ENCODE results near the gene TNFRSF12A.
"Not testable (repeated sequence)": the region's sequence is repeated elsewhere in the genome, so short reads cannot be mapped to it uniquely, and the experiment has no call there.

The TNFRSF12A gene

DNA sequence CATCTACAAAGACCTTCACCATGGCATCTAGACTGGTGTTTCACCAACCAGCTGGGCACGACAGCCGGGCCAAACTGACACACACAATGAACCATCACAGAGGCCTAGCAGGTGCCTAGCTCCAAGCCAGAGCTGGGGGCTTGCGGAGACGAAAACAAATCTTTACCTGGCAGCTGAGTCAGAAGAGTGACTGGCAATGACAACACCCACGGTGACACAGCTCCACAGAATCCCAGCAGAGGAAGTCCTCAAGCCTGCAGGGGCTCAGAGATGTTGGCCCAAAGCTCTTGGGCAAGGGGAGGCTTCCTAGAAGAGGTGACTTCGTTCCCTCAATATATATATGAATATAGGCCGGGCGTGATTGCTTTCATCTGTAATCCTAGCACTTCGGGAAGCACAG lies 31.3 kb downstream of the TNFRSF12A start:
- no peak for DNase-seq

DNA sequence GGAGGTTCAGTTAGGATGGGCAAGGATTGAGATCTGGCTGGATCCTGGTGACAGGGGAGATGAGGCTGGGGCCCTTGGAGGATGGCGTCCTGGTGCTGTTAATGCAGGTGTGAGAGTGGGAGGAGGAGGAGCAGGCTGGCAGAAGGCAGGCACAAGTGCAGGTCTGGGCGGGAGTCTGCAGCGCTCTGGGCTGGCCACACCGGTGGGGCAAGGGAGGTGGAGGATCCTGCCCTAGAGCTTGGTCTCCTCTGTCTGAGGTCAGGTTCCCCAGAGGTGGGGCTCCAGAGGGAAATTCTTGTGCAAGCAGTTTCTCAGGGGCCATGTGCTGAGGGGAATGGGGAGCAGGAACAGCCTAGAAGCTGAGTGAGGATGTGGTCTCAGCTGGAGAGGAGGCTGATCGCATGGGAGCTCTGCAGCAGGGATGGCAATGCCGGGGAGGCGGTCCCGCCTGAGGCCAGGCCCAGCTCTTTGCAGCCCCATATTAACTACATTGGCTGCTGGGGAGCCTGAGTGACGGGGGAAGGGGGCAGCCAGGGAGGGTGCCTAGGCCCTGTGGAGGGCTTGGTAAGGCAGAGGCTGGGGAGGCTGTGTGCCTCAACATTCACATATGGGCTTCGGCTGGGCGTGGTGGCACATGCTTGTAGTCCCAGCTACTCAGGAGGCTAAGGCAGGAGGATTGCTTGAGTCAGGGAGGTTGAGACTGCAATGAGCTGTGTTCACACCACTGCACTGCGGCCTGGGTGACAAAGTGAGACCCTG lies 32.6 kb downstream of the TNFRSF12A start:
- not testable (repeated sequence) for DNase-seq

DNA sequence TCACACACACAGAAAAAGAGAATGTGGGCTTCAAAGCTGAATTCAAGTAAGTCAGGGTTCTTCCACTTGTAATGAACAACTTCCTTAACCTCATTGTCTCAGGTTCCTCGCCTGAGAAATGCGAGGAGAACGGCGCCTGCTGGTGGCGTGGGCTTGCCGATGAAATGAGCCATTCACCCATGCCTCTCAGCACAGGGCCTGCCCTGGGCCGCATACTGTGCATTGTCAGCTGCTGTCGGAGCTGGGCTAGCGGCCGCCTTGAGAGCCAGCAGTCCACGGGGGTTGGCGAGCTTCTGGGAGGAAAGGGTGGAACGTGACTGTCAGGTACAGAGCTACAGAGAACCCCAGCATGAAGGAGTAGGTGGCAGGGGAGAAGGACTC lies 33.2 kb downstream of the TNFRSF12A start:
- not testable (repeated sequence) for DNase-seq

DNA sequence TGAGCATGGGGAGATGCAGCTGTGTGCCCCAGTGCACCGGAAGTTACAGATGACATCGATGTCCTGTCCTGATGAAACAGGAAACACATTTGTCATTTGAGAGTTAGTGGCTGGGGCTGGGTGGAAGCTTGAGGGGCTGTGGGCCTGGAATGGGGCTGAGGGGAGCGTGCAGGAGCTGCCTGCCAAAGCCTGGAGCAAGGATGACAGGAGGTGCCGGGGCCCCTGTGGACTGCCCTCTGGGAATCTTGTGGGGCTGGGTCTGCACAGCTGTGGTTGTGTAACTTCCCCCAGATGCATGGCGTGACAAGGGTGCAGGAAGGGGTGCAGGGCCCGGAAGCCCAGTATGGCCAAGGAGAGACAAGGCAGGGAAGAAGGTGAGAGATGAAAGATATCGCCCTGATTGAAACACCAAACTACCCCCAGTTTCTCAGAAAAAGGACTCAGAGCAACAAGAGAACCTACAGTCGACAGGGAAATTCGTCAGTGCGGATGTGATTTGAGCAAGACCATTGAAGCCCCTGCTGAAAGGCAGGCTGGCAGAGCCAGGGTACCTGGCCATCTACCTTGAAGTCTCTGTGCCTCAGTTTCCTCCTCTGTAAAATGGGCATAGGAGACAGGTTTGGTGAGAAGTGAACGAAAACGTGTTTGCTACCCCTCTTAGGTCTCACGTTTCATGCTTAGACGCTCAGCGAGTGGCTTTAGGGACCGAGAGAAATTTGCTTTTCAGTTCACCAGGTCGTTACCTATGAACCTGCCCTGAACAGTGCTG lies 35.0 kb downstream of the TNFRSF12A start:
- DNase-seq = no peak

DNA sequence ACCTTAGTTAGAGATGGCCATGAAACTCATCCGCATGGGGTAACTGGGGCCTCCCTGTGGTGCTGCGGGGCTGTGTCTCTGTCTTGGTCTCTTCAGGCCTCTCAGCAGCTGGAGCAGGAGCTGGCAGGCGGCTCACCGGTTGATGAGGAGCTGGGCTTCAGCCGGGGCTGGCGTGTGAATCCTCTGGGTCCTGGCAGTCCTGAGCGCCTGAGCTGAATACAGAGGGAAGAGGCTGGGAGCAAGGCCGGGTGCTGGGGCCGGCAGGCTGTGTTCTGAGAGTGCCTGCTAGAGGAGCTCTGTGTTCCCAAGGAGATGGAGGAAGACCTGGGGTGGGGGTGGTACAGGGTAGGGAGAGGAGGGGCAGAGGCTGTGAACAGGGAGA lies 35.6 kb downstream of the TNFRSF12A start:
- DNase-seq = not testable (repeated sequence)

DNA sequence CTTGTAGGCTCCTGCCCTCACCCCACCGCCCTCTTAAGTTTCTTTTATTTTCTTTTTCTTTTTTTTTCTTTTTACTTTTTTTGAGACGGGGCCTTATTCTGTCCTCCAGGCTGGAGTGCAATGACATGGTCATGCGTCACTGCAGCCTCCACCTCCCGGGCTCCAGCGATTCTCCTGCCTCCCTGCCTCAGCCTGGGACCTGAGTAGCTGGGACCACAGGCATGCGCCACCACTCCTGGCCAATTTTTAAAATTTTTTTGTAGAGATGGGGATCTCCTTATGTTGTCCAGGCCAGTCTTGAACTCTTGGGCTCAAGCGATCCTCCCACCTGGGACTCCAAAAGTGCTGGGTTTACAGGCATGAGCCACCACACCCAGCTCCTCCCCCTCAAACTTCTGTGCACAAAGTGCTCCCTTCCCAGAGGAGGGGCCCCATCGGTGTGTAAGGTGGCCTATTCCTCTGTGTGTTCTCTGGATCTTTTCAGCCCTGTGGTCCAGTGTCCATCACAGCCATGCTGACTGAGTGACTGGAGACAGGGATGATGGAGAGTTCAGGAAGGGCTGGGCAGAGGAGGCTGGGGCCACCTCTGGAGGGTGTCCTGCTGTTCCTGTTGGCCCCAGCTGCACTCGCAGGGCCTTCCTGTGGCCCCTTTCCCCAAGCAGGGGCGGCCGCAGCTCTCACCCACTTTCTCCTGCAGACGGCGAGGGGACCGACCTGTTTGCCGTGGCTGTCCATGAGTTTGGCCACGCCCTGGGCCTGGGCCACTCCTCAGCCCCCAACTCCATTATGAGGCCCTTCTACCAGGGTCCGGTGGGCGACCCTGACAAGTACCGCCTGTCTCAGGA lies 36.4 kb downstream of the TNFRSF12A start:
- no peak for DNase-seq

DNA sequence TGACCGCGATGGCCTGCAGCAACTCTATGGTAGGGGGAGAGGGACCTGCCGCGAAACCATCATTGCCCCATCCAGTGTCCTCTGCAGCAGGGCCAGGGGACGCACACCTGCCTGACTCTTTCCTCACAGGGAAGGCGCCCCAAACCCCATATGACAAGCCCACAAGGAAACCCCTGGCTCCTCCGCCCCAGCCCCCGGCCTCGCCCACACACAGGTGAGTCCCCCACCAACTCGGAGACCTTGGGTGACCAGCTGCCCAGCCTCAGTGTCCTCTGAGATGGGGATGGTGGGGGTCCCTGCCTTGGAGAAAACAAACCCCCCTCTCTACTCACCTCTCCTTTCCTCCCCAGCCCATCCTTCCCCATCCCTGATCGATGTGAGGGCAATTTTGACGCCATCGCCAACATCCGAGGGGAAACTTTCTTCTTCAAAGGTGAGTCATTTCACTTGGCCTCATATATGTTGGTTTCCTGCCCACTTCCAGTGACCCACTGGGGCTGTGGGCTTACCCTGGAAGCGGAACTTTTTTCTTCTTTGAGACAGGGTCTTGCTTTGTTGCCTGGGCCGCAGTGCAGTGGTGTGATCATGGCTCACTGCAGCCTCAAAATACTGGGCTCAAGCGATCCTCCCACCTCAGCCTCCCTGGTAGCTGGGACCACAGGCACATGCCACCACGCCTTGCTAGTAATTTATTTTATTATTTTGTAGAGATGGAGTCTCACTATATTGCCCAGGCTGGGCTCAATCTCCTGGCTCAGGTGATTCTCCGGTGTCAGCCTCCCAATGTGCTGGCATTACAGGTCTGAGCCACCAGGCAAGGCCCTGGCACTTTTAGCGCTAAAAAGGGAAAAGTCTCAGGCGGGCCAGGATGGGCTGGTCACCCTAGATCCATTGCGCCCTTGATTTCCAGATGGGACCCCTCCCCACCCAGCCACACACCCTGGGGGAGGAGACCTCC lies 37.3 kb downstream of the TNFRSF12A start:
- no peak for DNase-seq

DNA sequence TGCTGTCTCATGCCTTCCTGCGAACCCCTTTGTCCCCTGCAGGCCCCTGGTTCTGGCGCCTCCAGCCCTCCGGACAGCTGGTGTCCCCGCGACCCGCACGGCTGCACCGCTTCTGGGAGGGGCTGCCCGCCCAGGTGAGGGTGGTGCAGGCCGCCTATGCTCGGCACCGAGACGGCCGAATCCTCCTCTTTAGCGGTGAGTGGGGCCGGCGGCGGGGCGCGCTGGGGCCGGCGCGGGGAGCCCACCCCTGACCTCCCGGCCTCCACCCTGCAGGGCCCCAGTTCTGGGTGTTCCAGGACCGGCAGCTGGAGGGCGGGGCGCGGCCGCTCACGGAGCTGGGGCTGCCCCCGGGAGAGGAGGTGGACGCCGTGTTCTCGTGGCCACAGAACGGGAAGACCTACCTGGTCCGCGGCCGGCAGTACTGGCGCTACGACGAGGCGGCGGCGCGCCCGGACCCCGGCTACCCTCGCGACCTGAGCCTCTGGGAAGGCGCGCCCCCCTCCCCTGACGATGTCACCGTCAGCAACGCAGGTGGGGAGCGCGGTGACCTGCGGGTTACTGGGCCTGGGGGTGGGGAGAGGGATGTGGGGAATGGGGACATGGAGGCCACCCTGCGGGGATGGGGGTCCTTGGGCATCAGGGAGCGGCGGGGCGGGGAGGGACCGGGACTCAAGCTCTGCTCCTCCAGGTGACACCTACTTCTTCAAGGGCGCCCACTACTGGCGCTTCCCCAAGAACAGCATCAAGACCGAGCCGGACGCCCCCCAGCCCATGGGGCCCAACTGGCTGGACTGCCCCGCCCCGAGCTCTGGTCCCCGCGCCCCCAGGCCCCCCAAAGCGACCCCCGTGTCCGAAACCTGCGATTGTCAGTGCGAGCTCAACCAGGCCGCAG lies 38.2 kb downstream of the TNFRSF12A start:
- DNase-seq = no peak

DNA sequence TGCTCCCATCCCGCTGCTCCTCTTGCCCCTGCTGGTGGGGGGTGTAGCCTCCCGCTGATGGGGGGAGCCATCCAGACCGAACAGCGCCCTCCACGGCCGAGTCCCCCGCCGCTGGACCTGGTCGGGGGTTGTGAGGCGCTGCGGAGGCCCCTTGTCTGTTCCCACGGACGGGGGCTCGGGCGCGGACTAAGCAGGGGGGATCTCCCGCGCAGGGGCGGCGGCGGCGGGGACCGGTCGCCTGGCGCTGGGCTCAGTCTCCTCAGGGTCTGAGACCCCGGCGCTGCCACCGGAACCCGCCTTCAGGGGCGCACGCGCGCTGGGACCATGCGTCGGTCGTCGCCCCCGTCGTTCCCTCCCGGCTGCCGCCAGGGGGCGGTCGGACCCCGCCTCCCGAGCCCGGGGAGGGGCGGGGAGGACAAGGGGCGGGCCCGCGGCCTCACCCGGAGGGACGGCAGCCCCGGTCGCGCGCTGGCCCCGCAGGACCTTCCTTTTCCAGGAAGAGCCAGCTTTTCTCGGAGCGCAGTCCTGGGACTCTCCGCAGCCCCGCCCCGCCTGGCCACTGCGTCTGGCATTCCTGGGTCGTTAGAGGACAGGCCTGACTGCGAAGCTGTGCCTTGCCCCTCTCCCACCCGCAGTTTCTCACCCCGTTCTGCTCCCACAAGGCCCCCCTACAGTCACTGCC lies 39.0 kb downstream of the TNFRSF12A start:
- peak; percentile 40 to 70 for DNase-seq

DNA sequence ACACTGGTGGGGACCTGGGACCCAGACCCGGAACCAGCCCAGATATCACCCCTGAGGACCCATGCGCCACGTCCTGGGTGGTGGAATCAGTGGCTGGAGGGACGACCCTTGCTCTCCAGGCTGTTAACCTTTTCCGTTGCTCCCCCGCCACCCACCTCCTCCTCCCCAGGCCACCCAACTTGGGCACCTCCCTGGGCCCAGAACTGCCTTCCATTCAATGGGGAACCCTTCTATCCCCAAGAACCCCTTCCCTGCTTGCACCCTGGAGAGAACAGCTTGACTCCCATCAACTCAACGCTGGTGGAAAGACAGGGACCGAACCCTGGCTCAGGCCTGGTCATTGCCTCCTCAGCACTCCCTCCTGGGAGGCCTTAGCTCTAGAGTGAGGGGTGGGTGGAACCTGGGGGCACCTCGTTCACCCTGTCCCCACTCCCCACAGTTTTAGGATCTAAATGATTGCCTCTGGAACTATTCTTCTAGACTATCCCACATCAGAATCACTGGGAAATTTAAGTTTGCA lies 39.6 kb downstream of the TNFRSF12A start:
- DNase-seq = no peak

DNA sequence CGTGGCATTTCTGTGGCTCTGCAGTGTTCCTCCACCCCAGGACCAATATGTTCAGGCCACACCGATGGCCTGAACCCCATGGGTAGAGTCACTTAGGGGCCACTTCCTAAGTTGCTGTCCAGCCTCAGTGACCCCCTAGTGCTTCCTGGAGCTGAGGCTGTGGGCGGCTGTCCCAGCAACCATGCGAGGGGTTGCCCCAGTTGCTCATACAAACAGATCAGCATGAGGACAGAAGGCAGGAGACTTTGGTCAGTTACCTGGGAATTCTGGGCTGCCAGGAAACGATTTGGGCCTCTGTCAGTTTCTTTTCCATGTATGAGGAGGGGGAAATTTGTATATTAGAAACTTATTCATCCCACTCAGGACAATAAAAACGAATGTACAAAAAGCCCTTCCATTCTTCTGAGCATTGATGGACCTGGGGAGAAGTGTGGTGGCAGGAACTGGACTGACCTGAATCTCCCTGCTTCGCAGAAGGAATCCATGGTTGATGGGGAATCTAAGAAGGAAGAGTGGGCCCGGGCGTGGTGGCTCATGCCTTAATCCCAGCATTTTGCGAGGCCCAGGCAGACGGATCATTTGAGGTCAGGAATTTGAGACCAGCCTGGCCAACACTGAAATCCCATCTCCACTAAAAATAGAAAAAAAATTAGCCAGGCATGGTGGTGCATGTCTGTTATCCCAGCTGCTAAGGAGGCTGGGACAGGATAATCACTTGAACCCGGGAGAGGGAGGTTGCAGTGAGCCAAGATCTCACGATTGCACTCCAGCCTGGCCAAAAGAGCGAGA lies 40.4 kb downstream of the TNFRSF12A start:
- no peak for DNase-seq

DNA sequence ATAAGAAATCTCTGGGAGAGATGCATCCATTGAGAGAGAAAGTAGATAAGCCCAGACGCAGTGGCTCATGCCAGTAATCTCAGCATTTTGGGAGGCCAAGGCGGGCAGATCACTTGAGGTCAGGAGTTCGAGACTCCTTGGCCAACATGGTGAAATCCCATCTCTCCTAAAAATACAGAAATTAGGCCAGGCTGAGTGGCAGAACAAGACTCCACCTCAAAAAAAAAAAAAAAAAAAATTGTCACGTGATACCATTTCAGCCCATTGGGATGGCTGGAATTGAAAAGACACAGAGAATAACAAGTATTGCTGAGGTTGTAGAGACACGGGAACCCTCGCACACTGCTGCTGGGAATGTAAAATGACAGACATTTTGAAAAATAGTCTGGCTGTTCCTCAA lies 42.4 kb downstream of the TNFRSF12A start:
- no peak for DNase-seq

DNA sequence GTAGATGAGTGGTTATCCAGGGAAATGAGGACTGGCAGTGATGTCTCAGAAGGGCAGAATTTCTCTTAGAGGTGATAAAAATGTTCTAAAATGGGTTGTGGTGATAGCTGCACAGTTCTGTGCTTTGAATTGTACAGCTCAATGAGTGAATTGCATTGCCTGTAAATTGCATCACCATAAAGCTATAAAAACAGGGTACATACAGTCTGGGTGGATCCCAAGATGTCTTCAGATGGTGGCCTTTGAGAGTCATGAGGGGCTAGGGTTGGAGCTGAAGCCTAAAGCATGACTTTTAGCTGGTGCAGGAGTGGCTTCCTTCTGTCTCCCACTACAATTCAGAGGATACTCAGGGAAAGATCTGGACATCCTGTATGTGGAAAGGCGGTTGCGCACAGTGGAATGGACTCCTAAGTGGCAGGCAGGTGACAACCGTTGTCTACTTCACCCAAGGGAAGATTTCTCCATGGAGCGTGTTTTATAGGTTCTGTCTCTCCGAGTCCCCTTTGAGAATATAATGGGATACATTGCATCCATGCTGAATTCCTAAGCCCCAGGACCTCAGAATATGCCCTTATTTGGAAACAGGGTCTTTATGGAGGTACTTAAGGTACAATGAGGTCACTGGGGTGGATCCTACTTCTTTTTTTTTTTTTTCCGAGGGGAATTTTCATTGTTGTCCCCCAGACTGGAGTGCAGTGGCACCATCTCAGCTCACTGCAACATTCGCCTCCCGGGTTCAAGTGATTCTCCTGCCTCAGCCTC lies 43.6 kb downstream of the TNFRSF12A start:
- no peak for DNase-seq

DNA sequence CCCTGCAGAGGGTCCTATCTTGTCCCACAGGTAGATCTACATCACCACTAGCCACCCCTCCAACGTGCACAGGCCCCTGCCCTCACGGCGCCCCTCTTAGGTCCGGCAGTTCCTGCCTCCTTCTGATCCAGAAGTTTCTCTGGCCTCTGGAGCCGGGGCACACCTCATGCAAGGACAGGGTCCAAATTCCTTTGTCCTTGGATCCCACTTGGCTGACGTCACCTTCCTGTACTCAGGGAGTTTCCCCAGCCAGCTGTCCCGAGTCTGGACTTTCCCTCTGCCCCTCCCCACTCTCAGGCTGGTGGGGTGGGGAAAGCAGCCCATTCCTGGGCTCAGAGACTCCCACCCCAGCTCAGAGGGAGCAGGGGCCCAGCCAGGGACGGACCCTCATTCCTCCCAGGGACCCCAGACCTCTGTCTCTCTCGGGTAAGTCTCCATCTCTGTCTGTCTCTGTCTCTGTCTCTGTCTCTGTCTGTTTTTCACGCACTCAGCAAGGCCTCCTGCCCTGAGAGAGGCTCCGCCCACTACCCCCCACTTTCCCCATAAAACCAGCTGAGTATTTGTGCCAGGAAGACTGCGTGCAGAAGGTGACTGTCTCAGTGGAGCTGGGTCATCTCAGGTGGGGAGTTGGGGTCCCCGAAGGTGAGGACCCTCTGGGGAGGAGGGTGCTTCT lies 45.0 kb downstream of the TNFRSF12A start, which contains the start of gene IL32:
Gene IL32 (plus strand): TSS at position 572 of the 673 bp plus-strand sequence. CDS start 172 bp downstream, outside the sequence.
- no peak for DNase-seq

DNA sequence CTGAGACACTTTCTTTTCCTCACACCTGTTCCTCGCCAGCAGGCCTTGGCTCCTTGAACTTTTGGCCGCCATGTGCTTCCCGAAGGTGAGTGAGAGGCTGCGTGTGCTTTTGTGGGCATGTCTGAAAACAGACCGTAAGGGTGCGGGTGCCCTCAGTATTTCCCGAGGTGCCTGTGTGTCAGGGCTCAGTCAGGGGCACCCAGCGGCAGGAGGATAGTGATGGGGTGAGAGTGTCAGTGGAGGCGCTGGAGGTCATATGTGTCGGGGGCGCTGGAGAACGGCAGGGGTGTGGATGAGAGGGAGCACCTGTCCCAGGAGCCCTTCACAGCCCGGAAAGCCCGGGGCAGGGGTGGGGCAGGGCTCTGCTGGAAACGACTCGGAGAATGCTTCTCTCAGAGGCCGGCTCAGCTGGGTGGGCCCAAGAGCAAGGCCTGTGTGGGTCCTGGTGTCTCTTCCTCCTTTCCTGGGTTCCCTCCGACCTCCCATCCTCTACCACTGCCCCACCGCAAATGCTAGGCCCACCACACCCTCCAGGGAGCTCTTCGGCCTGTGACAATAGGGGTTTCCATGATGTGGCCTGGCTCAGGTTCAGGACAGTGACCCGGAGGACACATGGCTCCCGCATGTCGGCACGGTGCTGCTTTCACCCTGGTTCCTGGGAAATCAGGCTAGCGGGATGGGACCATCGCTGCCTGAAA lies 45.7 kb downstream of the TNFRSF12A start:
- DNase-seq = no peak

DNA sequence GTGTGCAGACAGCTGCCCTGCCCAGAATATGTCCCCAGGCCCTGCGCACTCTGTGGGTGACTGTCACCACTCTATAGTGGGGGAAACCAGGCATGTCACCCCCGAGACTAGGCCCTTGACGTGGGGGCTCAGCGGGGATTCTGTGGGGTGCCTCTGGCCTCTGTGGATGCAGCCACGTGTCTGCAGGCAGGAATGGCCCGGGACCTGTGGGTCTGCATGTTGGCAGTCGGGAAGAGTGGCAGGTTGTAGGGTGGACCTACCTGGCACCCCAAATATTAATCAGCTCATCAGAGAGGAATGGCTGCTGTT lies 46.2 kb downstream of the TNFRSF12A start:
- no peak for DNase-seq

DNA sequence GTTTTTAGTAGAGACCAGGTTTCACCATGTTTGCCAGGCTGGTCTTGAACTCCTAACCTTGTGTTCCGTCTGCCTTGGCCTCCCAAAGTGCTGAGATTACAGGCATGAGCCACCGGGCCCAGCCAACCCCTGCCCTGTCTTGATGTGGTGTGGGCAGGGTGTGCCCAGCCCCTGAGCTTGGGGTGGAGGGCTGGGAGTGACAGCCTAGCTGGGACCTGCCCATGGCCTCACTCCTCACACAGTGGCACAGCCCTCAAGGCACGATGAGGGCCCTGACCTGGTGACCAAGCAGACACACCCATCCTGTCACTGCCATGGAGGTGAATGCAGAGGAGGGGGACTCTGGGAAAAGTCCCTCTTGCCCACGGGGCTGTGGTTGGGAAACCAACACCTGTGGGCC lies 48.3 kb downstream of the TNFRSF12A start:
- DNase-seq = no peak
